Neural cell (in vitro differentiated cells): Measurements from ENCODE around the gene MAP2. TPM values are rescaled to one million over a fixed set of nuclear protein-coding genes. Genes with fewer than 3 reads are reported as not detected.

Source experiments
- H2AFZ ChIP-seq: fragments of 200-600, 300-800 bp; sonication (generic), shearing (Covaris generic); 2 replicates; pipeline ENCODE4 v1.6.0; 2014; ENCODE audit warnings: low read depth, mild to moderate bottlenecking, antibody characterized with exemption, low read length, moderate library complexity
- H3F3A ChIP-seq: fragments of 200-600 bp; shearing (Covaris generic); 2 replicates; pipeline ENCODE4 v1.6.1; 2016; ENCODE audit warnings: mild to moderate bottlenecking, moderate library complexity, mixed read lengths, antibody characterized with exemption, low read length; ENCODE audit not compliant: insufficient read depth, poor library complexity, severe bottlenecking
- H3K27ac ChIP-seq: fragments of 200-600, 300-800 bp; sonication (generic), shearing (Covaris generic); 2 replicates; pipeline ENCODE4 v1.5.1; 2014; ENCODE audit warnings: mild to moderate bottlenecking, low read length, moderate library complexity
- H3K27me3 ChIP-seq: fragments of 300-800, 200-600 bp; sonication (generic), shearing (Covaris generic); 2 replicates; pipeline ENCODE4 v1.6.0; 2014; ENCODE audit warnings: mild to moderate bottlenecking, low read depth, low read length, moderate library complexity; ENCODE audit not compliant: insufficient read depth
- H3K36me3 ChIP-seq: fragments of 300-800, 200-600 bp; sonication (generic), shearing (Covaris generic); 2 replicates; pipeline ENCODE4 v1.5.1; 2014; ENCODE audit warnings: mild to moderate bottlenecking, antibody characterized with exemption, low read length, moderate library complexity; ENCODE audit not compliant: insufficient read depth
- H3K4me2 ChIP-seq: fragments of 300-800, 200-600 bp; sonication (generic), shearing (Covaris generic); 2 replicates; pipeline ENCODE4 v1.6.0; 2014; ENCODE audit warnings: mild to moderate bottlenecking, low read length
- H3K4me3 ChIP-seq: fragments of 300-800, 200-600 bp; sonication (generic), shearing (Covaris generic); 2 replicates; pipeline ENCODE4 v1.5.1; 2014; ENCODE audit warnings: mild to moderate bottlenecking, low read length, moderate library complexity
- H3K79me2 ChIP-seq: fragments of 200-600 bp; shearing (Covaris generic); replicated peaks from 2 replicates; pipeline ENCODE4 v1.6.0; 2014; ENCODE audit warnings: mild to moderate bottlenecking, low read length, moderate library complexity; ENCODE audit not compliant: insufficient read depth
- H3K9ac ChIP-seq: fragments of 300-800, 200-600 bp; sonication (generic), shearing (Covaris generic); 2 replicates; pipeline ENCODE4 v1.6.1; 2016; ENCODE audit warnings: mild to moderate bottlenecking, low read length, mixed read lengths
- H3K9me2 ChIP-seq: fragments of 200-600 bp; shearing (Covaris generic); 2 replicates; pipeline ENCODE4 v1.6.1; 2016; ENCODE audit warnings: mild to moderate bottlenecking, low read length, mixed read lengths; ENCODE audit not compliant: insufficient read depth
- H3K9me3 ChIP-seq: fragments of 200-600, 300-800 bp; sonication (generic), shearing (Covaris generic); 2 replicates; pipeline ENCODE4 v1.6.1; 2016; ENCODE audit warnings: mild to moderate bottlenecking, mixed run types, low read length, moderate library complexity, mixed read lengths
- H4K20me1 ChIP-seq: fragments of 200-600 bp; shearing (Covaris generic); 2 replicates; pipeline ENCODE4 v1.6.1; 2016; ENCODE audit warnings: mild to moderate bottlenecking, mixed run types; ENCODE audit not compliant: insufficient read depth
- CTCF ChIP-seq: fragments of 450-650 bp; IDR thresholded peaks from 2 replicates; pipeline ENCODE4 v1.5.1; 2014; ENCODE audit warnings: antibody characterized with exemption, mild to moderate bottlenecking, moderate library complexity; ENCODE audit not compliant: poor library complexity, severe bottlenecking
- EP300 ChIP-seq: fragments of 450-650 bp; conservative IDR thresholded peaks from 2 replicates; pipeline ENCODE4 v1.6.1; 2014; ENCODE audit warnings: antibody characterized with exemption, mild to moderate bottlenecking, moderate library complexity; ENCODE audit not compliant: poor library complexity, severe bottlenecking
- EZH2 ChIP-seq: fragments of 200-600, 300-800 bp; shearing (Covaris generic), sonication (generic); IDR thresholded peaks from 2 replicates; pipeline ENCODE4 v1.6.1; 2014; ENCODE audit warnings: antibody characterized with exemption, low read length, borderline replicate concordance, mild to moderate bottlenecking; ENCODE audit not compliant: insufficient read depth, poor library complexity, severe bottlenecking
- MXI1 ChIP-seq: fragments of 450-650 bp; conservative IDR thresholded peaks from 2 replicates; pipeline ENCODE4 v1.6.1; 2014; ENCODE audit warnings: antibody characterized with exemption, mild to moderate bottlenecking; ENCODE audit not compliant: poor library complexity, severe bottlenecking
- POLR2AphosphoS5 ChIP-seq: IDR thresholded peaks from 2 replicates; pipeline ENCODE4 v1.6.1; 2012
- RAD21 ChIP-seq: fragments of 450-650 bp; conservative IDR thresholded peaks from 2 replicates; pipeline ENCODE4 v1.6.1; 2014; ENCODE audit warnings: antibody characterized with exemption, mild to moderate bottlenecking, moderate library complexity
- REST ChIP-seq: IDR thresholded peaks from 2 replicates; pipeline ENCODE4 v1.6.1; 2012; ENCODE audit warnings: borderline replicate concordance
- SMC3 ChIP-seq: fragments of 450-650 bp; conservative IDR thresholded peaks from 2 replicates; pipeline ENCODE4 v1.6.1; 2014; ENCODE audit warnings: antibody characterized with exemption, mild to moderate bottlenecking, moderate library complexity; ENCODE audit not compliant: poor library complexity
- TAF1 ChIP-seq: IDR thresholded peaks from 2 replicates; pipeline ENCODE4 v1.6.1; 2012; ENCODE audit warnings: low read depth
- polyA plus RNA-seq: library from polyadenylated mRNA; depleted of rRNA; stranded (reverse); fragments of >200 nt; gene quantifications from 2 replicates; pipeline ENCODE4 v1.2.3, GENCODE V29; 2014

MAP2 gene
- polyA plus RNA-seq, 1 donor from 2014 or later, result 450 TPM

- H3K27ac ChIP-seq, result no peak overlapping the region
- no peaks in the 10 kb centered on the region for H3K36me3 ChIP-seq
- TF ChIP-seq POLR2AphosphoS5, result no peak
- no peak for TF ChIP-seq MXI1
- TF ChIP-seq RAD21, result no peak
- no peak for TF ChIP-seq EP300
- no peak for TF ChIP-seq REST
- no peak for TF ChIP-seq TAF1
- TF ChIP-seq CTCF, result no peak
- TF ChIP-seq EZH2, result no peak
- no peak for TF ChIP-seq SMC3
- no peaks in the 10 kb centered on the region for H3K9me3 ChIP-seq
- no peak overlapping the region for H3K4me2 ChIP-seq
- H4K20me1 ChIP-seq, result peaks cover under 1% of the 10 kb centered on the region
- no peaks in the 10 kb centered on the region for H3K27me3 ChIP-seq
- no peak overlapping the region for H3K4me3 ChIP-seq
- peaks cover 94% of the 10 kb centered on the region for H3K79me2 ChIP-seq
- peaks cover 6% of the 10 kb centered on the region for H3F3A ChIP-seq
- no peak overlapping the region for H2AFZ ChIP-seq
- no peak overlapping the region for H3K9ac ChIP-seq
- no peaks in the 10 kb centered on the region for H3K9me2 ChIP-seq
These were observed 40.0 kb downstream of the MAP2 start for GRCh38 chr2:209463835-209464234.

GRCh38 chr2:209468846-209469245 lies 45.0 kb downstream of the MAP2 start:
- no peak overlapping the region for H3K27ac ChIP-seq
- peaks cover 91% of the 10 kb centered on the region for H3K79me2 ChIP-seq
- no peak overlapping the region for H3K4me2 ChIP-seq
- TF ChIP-seq POLR2AphosphoS5 (no peak), MXI1 (no peak), TAF1 (no peak), RAD21 (no peak), EZH2 (no peak), SMC3 (no peak), EP300 (no peak), CTCF (no peak), REST (no peak)
- H3K4me3 ChIP-seq, result no peak overlapping the region
- H3F3A ChIP-seq, result peaks cover 4% of the 10 kb centered on the region
- H3K9ac ChIP-seq, result no peak overlapping the region
- H3K27me3 ChIP-seq, result no peaks in the 10 kb centered on the region
- no peaks in the 10 kb centered on the region for H3K9me3 ChIP-seq
- no peak overlapping the region for H2AFZ ChIP-seq
- no peaks in the 10 kb centered on the region for H3K9me2 ChIP-seq
- H3K36me3 ChIP-seq, result peaks cover 4% of the 10 kb centered on the region
- H4K20me1 ChIP-seq, result peaks cover under 1% of the 10 kb centered on the region
